ENCODE data around the gene BAIAP3. TPM values are rescaled to one million over a fixed set of nuclear protein-coding genes. Genes with fewer than 3 reads are reported as not detected.

Gene BAIAP3
- total RNA-seq, 4 donors from 2014 or later, result 0.05 to 4.4 (median 2.5) TPM

- Histone ChIP-seq H3K4me1 (peaks cover 0 to 4% of the 10 kb centered on the region in 2 donors), H3K4me3 (no peak overlapping the region), H3K9me3 (no peaks in the 10 kb centered on the region), H3K27ac (no peak overlapping the region), H3K27me3 (peaks cover 26 to 39% (median 37%) of the 10 kb centered on the region in 3 donors), H3K36me3 (no peaks in the 10 kb centered on the region)
- intact Hi-C loops (cut with DNase I; ENCODE audit: low total_unique reads) (no loop called here), in situ Hi-C loops (cut with MboI; ENCODE audit: low sequenced_read_pairs in 4 of 4) (no loop called here)
- DNase-seq (no peak), ATAC-seq (no peak)
- TF ChIP-seq CTCF (IDR thresholded peaks at IDR 0.05 in 4 of 5, conservative IDR thresholded peaks at IDR 0.05 in 1 of 5), result no peak
- TF ChIP-seq POLR2A (IDR thresholded peaks at IDR 0.05), result no peak
Observed at GRCh38 chr16:1336619-1337018, 3.2 kb downstream of the BAIAP3 start.

- intact Hi-C loops (cut with DNase I; ENCODE audit: low total_unique reads) (no loop called here), in situ Hi-C loops (cut with MboI; ENCODE audit: low sequenced_read_pairs in 4 of 4) (no loop called here)
- no peaks in the 10 kb centered on the region for H3K9me3 ChIP-seq
- no peak for TF ChIP-seq CTCF (IDR thresholded peaks at IDR 0.05 in 4 of 5, conservative IDR thresholded peaks at IDR 0.05 in 1 of 5)
- no peak for TF ChIP-seq POLR2A (IDR thresholded peaks at IDR 0.05)
- no peak for DNase-seq
- H3K4me3 ChIP-seq, result no peak overlapping the region
- H3K36me3 ChIP-seq, result no peaks in the 10 kb centered on the region
- H3K27ac ChIP-seq, result no peak overlapping the region
- H3K4me1 ChIP-seq, result peaks cover under 1 to 5% of the 10 kb centered on the region in 2 donors
- H3K27me3 ChIP-seq, result peaks cover 20 to 30% (median 28%) of the 10 kb centered on the region in 3 donors
- no peak for ATAC-seq
Observed at GRCh38 chr16:1337486-1337885, 4.0 kb downstream of the BAIAP3 start.

- Histone ChIP-seq H3K27me3 (peaks cover 16 to 23% (median 21%) of the 10 kb centered on the region in 3 donors), H3K9me3 (no peaks in the 10 kb centered on the region), H3K36me3 (no peaks in the 10 kb centered on the region), H3K4me3 (no peak overlapping the region), H3K27ac (no peak overlapping the region), H3K4me1 (peaks cover 4 to 5% of the 10 kb centered on the region in 2 donors)
- intact Hi-C loops (cut with DNase I; ENCODE audit: low total_unique reads), result no loop called here
- DNase-seq (no peak), ATAC-seq (no peak)
- in situ Hi-C loops (cut with MboI; ENCODE audit: low sequenced_read_pairs in 4 of 4), result no loop called here
- TF ChIP-seq CTCF (IDR thresholded peaks at IDR 0.05 in 4 of 5, conservative IDR thresholded peaks at IDR 0.05 in 1 of 5) (no peak), POLR2A (IDR thresholded peaks at IDR 0.05) (no peak)
Observed at GRCh38 chr16:1338119-1338730, 4.8 kb downstream of the BAIAP3 start.

GRCh38 chr16:1338855-1339675 lies 5.6 kb downstream of the BAIAP3 start:
- in situ Hi-C loops (cut with MboI; ENCODE audit: low sequenced_read_pairs in 4 of 4) (no loop called here), intact Hi-C loops (cut with DNase I; ENCODE audit: low total_unique reads) (no loop called here)
- Histone ChIP-seq H3K4me3 (no peak overlapping the region), H3K4me1 (peaks cover 4 to 12% of the 10 kb centered on the region in 2 donors), H3K36me3 (no peaks in the 10 kb centered on the region), H3K9me3 (no peaks in the 10 kb centered on the region), H3K27me3 (peaks cover 12 to 18% (median 14%) of the 10 kb centered on the region in 3 donors), H3K27ac (no peak overlapping the region)
- TF ChIP-seq CTCF (IDR thresholded peaks at IDR 0.05 in 4 of 5, conservative IDR thresholded peaks at IDR 0.05 in 1 of 5) (no peak), POLR2A (IDR thresholded peaks at IDR 0.05) (no peak)
- no peak for ATAC-seq
- DNase-seq, result no peak
